NCI-H2227 (cell line): Measurements from ENCODE around the gene DSCAML1.

Source experiments
- DNase-seq: peaks from one replicate; lab custom pipeline; 2025; ENCODE audit not compliant: unreplicated experiment; lab: John Stamatoyannopoulos, UW

The DSCAML1 gene

DNA sequence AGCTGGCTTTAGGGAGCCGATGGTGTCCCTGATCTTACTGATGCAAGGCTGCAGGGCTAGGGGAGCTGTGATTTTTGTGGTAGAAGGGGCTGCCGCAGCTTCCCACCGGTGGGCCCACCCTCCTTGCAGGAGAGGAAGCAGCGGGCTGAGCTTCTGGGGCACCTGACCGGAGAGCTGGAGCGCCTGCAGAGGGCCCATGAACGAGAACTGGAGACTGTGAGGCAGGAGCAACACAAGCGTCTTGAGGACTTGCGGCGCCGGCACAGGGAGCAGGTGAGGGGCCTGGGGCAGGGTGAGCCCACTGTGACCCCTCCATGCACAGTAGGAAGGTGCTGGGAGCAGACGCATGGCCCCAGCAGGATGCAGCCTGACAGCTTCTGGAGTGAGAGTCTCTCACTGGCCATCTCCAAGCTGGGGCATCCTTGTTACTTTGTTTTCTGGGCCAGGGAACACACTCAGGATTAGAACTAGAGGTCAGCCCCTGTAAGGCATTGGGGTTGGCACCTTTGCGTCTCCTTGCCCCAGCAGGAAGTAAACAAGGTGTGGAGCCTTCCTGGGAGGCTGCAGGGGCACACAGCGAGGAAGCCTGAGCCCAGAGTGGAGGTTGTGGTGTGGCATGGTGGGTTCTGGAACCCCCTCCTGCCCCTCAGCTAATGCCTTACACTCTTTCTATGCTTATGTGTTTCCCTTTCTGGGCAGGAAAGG, 402.6 kb downstream of the DSCAML1 start:
- no peak for DNase-seq

DNA sequence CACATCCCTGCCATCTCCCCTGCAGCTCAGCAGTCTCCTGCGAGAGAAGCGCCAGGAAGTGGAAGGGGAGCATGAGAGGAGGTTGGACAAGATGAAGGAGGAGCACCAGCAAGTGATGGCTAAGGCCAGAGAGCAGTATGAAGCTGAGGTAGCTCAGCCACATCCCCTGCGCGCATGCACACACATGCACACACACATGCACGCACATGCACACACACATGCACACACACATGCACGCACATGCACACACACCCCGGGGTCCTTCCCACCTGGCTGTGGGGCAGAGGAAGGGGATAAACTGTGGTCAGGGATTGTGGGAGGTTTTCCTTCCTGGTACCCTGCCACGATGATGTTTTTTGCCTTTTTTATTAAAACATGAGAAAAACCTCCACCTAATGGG, 404.0 kb downstream of the DSCAML1 start:
- DNase-seq, result no peak

- DNase-seq, result no peak
Measured at GRCh38 chr11:117392001-117392690, 404.9 kb downstream of the DSCAML1 start.

DNA sequence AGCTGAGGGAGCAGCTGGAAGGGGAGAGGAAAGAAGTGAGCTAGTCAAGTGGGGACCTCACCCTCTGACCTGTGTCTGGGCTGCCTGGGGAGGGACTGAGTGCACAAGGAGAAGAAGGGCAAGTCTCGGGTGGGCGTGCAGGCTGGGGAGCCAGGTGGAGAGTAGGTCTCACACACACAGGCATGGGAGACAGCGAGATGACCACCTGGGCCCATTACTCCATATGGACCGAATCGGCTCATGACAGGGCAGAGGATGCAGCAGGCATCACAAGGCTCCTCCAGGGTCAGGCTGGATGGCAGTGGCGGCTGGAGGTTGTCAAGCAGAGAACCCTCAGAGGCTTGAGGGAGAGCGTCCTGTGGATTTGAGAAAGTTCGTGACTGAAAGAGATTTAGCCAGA, 405.8 kb downstream of the DSCAML1 start:
- DNase-seq, result no peak

GRCh38 chr11:117390743-117391142, 406.3 kb downstream of the DSCAML1 start:
- no peak for DNase-seq

GRCh38 chr11:117387992-117388755, 408.8 kb downstream of the DSCAML1 start:
- DNase-seq, result no peak

- no peak for DNase-seq
Measured at GRCh38 chr11:117385906-117386305, 411.1 kb downstream of the DSCAML1 start.

GRCh38 chr11:117385471-117385870, 411.5 kb downstream of the DSCAML1 start:
- no peak for DNase-seq

DNA sequence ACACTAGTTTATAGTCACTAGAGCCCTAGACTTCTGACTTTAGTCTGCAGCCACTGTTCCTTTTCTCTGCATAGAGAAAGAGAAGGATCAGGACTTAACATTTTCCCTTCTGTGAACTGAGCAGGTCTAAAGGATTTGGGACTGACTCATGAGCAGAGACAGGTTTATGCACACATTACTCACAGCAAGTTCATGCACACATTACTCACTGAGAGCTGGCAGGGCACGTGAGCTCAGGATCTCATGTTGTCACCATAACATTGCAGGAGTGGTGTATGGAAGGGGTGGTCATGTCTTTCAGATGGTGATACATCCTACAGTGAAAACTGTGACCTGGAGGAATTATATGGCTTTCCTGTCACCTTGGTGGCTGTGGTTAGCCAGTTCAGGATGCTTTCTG, 413.0 kb downstream of the DSCAML1 start:
- DNase-seq, result no peak

DNA sequence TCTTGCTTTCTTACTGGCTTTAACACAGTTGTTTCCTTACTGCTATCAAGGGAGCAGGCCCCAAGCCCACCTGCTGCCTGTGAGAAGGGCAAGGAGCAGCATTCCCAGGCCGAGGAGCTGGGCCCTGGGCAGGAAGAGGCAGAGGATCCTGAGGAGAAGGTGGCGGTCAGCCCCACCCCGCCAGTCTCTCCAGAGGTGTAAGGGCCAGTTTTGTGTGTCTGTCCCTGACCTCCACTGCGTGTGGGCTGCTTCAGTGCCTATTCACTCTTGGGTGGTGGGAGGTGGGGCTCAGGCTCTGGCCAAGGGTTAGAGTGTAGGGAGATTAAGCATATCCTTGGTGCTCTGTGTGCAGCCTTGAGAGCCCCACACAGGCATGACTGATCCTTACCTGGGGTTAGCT, 414.3 kb downstream of the DSCAML1 start:
- no peak for DNase-seq

GRCh38 chr11:117381481-117382387, 415.3 kb downstream of the DSCAML1 start:
- no peak for DNase-seq

- no peak for DNase-seq
Measured at GRCh38 chr11:117380676-117381075, 416.3 kb downstream of the DSCAML1 start.

- no peak for DNase-seq
Measured at GRCh38 chr11:117378976-117379865, 417.8 kb downstream of the DSCAML1 start.
